ENCODE results near the gene SLC7A9. TPM values are rescaled to one million over a fixed set of nuclear protein-coding genes. Genes with fewer than 3 reads are reported as not detected.
"Not testable (repeated sequence)": the region's sequence is repeated elsewhere in the genome, so short reads cannot be mapped to it uniquely, and the experiment has no call there.

The SLC7A9 gene
- polyA plus RNA-seq, 12 donors = 0.22 to 0.84 (median 0.52) TPM; not detected in 2

DNA sequence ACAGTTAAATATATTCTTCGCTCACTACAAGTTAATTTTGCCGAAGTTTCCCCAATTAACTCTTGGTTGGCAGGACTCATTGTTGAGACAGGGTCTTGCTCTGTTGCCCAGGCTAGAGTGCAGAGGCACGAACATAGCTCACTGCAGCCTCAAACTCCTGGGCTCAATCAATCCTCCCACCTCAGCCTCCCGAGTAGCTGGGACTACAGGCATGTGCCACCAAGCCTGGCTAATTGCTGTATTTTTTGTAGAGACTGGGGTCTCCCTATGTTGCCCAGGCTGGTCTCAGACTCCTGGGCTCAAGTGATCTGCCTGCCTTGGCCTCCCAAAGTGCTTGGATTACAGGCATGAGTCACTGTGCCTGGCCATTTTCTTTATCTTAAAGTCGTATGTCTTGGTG is 15.7 kb upstream of the SLC7A9 start:
- DNase-seq = not testable (repeated sequence)

DNA sequence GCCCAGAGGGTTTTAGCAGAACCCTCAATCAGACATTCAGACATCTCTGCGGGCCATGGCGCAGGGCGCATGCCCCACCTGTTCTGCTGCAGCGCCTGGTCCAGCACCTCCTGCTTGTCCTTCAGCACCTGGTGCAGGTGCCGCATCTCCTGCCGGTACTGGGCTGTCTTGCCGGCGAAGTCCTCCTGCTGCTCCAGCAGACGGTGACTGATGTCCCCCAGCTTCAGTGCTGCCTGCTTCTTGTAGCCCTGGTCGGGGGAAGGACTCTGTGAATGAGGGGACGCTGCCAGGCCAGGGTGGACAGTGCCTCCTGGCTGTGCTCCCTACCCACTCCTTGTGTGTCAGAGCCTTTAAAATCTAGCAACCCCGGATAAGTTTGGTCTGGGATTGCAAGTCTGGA is 12.2 kb upstream of the SLC7A9 start:
- DNase-seq = no peak

DNA sequence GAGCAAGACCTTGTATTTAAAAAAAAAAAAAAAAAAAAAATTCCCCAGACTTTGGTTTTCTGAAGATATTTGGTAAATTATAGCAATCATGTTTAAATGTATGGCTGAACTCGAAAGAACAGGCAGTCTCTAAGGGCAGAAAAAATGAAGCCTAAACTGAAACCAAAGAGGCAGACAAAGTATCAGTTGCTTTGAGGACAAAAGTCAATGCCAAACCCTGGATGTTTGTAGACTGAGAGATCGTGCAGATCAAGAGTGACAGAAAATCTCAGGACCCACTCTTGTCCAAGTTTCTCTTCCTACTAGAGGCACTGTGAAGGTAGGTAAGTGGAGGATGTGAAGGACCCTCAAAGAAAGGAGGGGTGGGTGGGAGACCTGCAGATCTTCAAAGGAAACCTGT is 11.1 kb upstream of the SLC7A9 start:
- DNase-seq = no peak

DNA sequence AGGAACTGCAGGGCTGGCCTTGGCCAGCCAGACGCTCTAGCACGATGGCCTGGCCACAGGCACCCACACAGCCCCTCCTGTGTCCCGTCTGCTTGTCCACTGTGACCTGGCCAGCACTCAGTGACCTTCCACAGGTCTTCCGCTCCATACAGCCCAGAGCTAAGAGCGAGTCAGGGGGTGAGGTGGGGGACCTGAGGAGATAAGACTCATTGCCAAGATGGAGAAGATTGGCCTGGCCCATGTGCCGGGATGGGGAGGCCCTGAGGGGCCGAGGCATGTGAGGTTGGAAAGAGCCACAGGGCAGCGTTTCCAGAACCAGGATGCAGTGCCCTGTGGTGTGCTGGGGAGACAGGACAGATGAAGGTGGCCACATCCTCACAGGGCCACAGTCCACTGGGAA is 10.2 kb upstream of the SLC7A9 start:
- DNase-seq = no peak

DNA sequence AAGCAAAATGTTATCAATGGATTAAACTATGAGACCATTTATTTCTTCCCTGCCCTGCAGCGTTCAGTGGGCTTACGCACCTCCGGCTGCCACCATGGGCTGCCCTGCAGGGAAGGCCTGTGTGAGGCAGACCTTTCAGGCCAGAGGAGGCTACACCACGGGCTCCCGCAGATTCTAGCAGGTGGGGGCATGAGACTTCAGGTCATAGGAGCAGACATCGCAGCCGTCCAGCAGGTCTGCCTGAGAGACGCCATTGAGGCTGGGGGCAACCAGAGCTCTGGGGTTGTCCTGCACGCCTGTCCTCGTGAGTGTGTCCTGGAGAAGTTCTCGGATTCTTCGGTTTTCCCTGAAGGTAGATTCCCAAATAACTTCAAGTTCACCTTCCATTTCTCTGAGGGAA is 9.4 kb upstream of the SLC7A9 start:
- DNase-seq = no peak

DNA sequence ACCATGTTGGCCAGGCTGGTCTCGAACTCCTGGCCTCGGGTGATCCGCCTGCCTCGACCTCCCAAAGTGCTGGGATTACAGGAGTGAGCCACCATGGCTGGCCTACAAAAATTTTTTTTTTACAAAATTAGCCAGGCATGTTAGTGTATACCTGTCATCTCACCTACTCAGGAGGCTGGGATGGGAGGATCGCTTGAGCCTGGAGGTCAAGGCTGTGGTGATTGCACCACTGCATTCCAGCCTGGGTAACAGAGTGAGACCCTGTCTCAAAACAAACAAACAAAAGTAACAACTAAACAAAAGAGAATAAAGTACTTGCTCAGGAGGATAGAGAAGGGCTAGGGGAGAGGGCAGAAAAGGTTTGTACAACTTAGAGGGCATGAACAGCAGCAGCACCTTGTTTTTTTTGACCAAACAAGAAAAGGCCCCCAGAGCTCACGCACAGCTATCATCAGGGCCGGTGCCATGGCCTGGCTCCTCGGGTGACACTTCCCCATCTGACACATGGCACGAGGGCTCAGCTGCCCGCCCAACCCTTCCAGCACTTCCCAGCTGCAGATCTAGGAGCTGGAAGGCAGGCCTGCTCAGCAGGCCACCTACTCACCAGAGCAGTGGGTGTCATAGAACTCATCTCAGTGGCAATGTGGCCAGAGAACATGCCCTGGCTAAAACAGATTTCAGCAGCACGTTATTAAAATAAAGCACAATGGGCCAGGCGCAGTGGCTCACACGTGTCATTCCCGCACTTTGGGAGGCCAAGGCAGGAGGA is 8.6 kb upstream of the SLC7A9 start:
- no peak for DNase-seq

DNA sequence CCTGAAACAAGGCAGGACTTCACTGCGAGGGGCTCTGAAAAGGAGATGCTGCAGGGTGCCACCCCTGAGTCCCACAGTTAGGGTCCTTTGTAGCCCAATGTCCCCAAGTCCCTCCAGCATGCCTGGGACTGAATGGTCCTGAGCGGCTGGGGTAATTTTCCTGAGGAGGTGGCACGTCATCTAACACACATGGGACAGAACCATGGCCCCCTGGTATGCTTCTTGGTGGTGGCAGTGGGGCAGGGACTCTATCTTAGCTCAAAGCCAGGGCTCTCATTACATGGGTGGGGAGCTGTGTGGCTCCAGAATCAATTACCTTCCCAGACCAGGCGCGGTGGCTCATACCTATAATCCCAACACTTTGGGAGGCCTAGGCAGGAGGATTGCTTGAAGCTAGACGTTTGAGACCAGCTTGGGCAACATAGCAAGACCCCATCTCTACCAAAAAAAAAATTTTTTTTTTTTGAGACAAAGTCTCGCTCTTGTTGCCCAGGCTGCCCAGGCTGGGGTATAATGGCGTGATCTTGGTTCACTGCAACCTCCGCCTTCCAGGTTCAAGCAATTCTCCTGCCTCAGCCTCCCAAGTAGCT is 7.9 kb upstream of the SLC7A9 start:
- DNase-seq = no peak

DNA sequence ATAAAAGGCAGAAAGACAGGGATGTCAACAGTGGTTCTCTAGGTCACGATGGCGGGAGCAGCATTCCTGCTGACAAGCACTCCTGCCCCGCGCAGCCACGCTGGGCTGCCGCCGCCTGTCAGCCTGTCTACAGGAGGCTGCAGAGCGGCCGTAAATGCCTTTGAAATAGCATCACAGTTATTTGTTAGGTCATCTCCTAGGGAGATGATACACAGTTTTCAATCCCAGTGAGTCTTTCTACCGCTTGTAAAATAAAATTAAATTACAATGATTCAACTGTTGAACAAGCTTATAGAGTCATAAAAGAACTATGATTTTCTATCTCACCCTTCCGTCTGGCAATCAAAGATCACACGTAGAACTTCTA is 7.3 kb upstream of the SLC7A9 start:
- DNase-seq = no peak

DNA sequence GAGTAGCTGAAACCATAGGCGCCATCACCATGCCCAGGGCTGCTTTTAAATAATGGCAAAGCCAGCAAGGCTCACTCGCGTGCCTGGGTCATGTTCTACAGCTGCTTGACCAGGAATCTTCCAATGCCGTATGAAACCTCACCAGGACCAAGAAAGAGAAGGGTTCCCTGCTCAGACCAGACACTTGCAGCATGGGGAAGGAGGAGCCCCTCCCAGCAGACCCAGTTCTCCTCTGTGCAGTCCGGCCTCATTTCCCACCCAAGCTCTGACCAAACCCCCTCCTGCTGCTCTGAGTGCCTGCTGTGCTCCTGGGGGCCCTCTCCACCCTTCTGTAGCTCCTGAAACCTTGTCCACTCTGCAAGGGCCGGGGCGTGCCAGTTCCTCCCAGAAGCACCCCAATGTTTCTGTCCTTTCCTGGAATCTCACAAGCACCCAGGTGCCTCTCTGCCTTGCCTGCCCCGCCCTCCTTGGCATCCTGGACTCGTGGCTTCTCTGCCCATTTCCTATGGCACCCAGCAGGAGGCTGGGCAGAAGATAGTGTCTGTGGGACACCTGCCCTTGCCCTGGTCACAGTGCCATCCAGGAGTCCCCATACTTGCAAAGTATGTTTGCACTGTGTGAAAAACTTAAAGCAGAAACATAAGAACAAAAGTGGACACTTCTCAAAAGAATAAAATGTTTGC is 6.8 kb upstream of the SLC7A9 start:
- DNase-seq = no peak

DNA sequence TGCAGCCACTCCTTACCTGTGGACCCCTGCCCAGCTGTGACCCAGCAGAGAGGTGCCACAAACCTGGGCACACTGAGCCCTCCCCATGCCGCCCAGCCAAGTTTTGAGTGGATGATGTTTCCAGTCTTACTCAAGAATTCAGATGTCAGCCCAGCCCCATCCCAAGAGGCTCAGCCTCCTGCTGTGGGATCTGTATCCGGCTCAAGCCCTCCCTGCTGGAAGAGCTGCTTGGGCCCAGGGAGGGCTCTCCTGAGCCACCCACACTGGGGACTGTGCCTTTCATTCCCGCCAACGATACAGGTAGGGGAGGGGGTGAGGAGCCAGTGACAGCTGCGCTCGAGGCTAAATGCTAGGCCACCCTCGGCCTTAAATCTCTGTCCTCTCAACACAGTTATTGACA is 5.9 kb upstream of the SLC7A9 start:
- no peak for DNase-seq

DNA sequence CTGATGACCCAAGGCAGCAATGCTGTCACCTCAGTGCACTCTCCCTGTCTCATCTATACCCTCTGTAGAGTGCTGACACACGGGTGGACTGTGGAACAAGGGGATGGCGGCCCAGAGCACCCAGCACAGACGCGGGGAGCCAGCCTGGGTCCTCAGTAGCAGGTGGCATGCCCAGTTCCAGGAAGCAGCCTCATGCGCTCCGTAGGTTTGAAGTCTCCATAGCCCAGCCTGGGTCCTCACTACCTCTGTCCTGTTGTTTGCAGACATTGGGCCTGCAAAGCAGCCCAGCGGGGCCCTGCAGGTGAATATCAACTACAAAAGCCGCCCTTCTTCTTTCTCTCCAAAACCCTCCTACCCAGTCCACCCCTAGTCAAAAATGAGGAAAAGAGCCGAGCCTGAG is 5.0 kb upstream of the SLC7A9 start:
- no peak for DNase-seq

DNA sequence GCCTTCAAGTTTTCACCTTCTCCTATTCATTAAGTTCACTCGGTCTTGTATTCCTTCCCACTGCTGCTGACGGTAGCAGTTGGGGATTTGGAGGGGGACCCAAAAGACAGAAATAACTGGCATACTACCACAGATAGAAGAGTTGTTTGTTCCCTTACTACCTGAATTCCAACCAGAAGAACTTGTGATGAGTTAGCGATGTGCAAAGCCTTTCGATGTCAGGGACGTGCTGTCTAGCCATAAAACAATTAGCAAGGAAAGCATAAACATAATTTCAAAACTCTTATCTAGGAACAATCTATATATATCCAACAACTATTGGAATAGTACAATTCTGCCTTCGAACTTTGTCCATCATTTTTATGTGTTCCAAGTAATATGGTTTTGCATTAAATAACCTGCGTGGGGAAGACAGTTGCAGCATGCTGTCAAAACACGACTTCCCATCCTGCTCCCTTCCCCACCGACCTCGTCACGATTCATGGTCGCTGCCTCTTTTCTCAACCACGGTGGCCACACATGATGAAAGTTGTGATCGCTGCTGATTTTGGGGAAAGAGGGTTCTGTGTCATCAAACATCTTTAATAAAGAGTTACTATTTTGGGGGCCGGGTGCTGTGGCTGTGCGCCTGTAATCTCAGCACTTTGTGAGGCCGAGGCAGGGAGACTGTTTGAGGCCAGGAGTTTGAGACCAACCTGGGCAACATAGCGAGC is 3.8 kb upstream of the SLC7A9 start:
- DNase-seq = no peak

DNA sequence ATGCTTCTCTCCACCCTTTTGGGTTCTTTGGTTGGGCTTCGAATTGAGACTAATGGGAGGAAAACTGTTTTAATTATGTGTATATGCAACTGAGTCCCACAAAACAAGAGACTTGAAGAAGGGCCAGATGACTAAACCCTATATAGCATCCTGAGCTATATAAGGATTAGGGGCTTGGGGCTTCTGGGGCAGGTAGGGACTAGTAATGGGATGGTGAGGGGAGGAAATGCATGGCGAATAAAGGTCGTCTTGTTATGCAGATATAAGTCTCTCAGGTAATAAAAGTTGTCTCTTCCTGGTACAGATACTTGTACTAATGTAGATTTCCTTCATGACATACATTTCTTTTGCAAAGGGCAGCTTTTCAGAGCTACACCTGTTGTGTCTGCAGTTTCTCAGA is 2.8 kb upstream of the SLC7A9 start:
- DNase-seq = no peak

DNA sequence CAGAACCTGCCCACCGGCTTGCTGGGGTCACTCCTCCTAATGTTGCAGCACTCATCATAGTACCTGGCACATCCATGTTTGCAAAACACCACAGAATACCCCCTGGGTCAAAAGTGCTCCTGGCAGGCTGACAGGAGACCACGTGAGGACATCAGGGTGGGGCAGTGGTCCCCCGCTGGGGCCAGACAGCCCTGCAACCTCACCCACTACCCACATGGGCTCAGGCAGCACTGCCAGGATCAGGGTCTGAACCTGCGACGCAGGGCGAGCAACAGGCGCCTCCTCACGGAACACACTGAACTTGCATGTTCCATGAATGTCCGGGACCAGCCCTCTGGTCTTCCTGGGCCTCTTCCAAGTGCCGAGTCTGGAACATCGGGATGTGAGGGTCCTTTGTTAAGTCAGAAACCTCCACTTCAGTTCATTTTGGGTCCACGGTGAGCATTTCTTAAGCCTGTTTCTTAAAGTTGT is 1.4 kb upstream of the SLC7A9 start:
- DNase-seq = no peak

DNA sequence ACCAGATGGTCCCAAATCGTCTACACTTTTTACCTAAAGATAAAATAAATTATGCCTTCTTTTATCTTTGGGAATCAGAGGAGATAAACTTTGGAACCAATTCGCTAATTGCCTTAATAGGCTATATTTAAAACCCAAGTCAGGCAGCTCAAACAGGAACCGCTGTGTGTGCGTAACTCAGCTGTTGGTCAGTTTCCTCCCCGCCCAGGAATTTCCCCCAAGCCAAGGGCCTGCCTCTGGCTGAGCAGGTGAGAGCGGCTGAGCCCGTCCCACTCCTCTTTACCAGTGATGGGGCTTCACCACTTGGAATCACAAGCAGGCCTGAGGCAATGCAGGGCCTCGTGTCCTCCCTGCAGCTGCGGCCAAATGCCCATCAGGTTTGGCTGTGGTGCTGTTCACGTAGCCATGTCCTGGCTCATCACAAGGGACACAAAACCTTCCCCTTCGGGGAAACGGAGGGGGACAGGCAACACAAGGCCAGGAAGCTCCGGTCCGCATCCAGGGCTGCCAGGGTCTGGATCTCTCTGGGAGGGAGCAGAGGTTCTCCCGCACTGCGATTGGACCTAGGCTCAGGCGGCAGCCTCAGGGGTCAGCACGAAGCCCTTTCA is 503 bp upstream of the SLC7A9 start:
- DNase-seq = no peak

DNA sequence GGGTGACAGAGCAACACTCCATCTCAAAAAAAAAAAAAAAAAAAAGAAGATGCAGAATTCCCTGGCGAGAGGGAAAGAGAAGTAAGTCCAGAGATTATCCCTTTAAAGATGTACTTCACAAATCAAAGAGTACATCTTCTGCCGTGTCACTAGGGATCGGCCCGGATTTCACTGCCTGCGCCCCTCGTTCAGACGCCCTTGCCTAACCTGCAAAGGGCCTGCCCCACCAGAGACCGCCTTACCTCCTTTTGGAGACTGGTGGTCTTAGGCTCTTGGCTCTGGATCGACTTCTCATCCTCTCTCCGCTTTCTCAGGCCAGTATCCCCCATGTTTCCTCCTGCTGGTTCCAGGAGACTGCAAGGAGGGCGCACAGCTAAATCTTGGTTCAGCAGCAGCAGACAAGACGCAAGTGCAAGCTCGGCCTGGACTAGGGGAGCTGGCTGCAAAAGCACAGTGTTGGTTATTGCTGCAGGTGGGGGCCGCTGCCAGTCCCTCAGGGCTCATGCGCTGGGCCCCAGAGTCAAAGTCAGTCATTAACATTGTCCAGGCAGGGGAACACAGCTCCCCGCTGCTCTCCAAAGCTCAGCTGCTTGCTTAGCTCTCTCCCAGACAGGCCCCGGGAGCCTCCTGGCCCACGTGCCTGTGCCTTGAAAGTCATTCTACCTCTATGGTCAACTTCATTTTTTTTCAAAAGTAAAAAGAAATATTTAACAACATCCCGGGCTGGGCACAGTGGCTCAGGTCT is 1.2 kb downstream of the SLC7A9 start:
- DNase-seq = no peak

DNA sequence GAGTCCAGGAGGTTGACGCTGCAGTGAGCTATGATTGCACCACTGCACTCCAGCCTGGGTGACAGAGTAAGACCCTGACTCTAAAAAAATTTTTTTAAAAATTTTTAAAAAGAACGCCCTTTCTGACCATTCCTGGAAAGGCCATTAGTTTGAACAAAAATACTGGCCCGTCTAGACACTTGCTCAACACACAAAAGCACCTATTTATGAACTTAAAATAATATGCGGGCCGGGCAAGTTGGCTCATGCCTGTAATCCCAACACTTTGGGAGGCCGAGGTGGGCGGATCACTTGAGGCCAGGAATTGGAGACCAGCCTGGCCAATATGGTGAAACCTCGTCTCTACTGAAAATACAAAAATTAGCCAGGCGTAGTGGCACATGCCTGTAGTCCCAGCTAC is 2.1 kb downstream of the SLC7A9 start:
- DNase-seq = not testable (repeated sequence)

DNA sequence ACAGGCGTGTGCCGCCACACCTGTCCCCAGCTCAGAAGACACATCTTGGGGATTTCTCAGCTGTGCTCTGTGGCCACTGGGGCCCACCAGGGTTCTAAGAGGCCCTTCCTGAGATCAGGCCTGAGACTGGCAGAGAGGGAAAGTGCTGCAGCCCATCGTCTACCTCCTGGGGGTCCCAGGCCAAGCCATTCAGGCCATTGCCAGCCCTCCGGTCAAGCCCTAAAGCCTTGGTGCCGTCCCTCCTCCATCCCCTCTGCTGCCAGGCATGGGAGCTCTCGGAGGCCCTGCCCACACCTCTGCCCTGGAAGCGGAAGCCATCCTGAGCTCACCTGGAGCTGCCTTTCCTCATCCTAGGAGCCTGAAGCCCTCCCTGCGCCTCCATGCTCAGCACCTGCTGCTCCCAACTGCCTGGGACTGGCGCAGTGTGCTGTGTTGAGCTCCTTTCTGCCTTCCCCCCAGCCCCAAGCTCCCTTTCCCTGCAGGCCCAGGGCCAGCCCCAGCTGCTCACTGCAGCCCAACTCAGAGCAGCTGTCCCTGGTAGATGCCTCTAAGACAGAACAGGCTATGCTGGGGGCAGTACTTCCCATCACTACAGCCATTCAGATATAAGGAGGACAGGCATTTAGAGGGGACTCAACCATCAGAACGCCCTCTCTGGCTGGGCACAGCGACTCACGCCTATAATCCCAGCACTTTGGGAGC is 2.9 kb downstream of the SLC7A9 start:
- DNase-seq = peak; percentile 9

DNA sequence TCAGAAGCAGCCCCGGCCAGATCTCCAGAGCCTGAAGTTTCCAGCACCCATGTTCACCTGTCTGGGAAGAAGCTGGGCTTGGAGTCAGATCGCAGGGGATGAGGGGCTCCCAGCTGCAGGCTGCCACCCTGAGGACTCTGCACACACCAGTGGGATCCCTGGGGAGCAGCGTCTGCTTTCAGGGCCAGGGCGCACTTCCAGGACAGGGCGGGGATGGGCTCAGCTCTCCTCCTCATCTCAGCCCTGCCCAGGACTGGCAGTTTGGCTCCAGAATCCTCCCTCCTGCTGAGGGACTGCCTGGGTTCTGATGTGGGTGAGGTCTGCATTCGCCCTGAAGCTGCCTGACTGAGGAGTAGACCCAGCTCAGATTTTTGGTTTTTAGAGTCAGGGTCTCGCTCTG is 3.5 kb downstream of the SLC7A9 start:
- DNase-seq = no peak

DNA sequence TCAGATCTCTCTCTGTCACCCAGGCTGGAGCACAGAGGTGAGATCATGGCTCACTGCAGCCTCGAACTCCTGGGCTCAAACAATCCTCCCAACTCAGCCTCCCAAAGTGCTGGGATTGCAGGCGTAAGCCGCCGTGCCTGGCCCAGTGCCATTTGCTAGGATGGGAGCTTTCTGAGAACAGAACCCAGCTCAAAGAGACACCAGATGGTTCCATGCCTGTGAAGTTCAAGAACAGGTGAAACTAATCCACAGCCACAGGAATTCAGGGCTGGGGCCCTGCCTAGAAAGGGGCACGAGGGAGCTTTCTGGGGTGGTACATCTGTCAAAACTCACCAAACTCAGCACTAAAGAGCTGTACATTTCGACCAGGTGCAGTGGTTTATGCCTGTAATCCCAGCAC is 4.2 kb downstream of the SLC7A9 start:
- DNase-seq = peak; percentile 3
